IPS-11a (cell line): ENCODE data around the gene BCL2L13.

Source experiments
- H3K4me3 ChIP-seq: one replicate; pipeline ENCODE4 v1.5.1; 2013; ENCODE audit warnings: low read depth, low read length, control low read depth

The BCL2L13 gene

GRCh38 chr22:17638432-17639246 lies at the start of gene BCL2L13:
TSS of gene BCL2L13 (plus strand) at chr22:17638757. CDS start at chr22:17655712, 16,955 bp downstream.
- H3K4me3 ChIP-seq, result peak within 1 kb of the TSS; percentile 97

GRCh38 chr22:17589810-17590375 lies 48.7 kb upstream of the BCL2L13 start:
- no peak overlapping the region for H3K4me3 ChIP-seq

GRCh38 chr22:17590586-17590985 lies 48.0 kb upstream of the BCL2L13 start:
- no peak overlapping the region for H3K4me3 ChIP-seq

GRCh38 chr22:17592201-17592600 lies 46.4 kb upstream of the BCL2L13 start:
- no peak overlapping the region for H3K4me3 ChIP-seq

GRCh38 chr22:17596226-17596625 lies 42.3 kb upstream of the BCL2L13 start:
- H3K4me3 ChIP-seq, result no peak overlapping the region

GRCh38 chr22:17597217-17597616 lies 41.3 kb upstream of the BCL2L13 start:
- H3K4me3 ChIP-seq, result no peak overlapping the region

GRCh38 chr22:17598318-17598717 lies 40.2 kb upstream of the BCL2L13 start:
- H3K4me3 ChIP-seq, result no peak overlapping the region

GRCh38 chr22:17601031-17601430 lies 37.5 kb upstream of the BCL2L13 start:
- no peak overlapping the region for H3K4me3 ChIP-seq

- no peak overlapping the region for H3K4me3 ChIP-seq
These were observed 34.9 kb upstream of the BCL2L13 start for GRCh38 chr22:17603668-17604067.

- no peak overlapping the region for H3K4me3 ChIP-seq
These were observed 32.1 kb upstream of the BCL2L13 start for GRCh38 chr22:17606496-17606895.

GRCh38 chr22:17607891-17608521 lies 30.6 kb upstream of the BCL2L13 start:
- no peak overlapping the region for H3K4me3 ChIP-seq

- H3K4me3 ChIP-seq, result no peak overlapping the region
These were observed 26.5 kb upstream of the BCL2L13 start for GRCh38 chr22:17612057-17612456.

GRCh38 chr22:17613280-17613679 lies 25.3 kb upstream of the BCL2L13 start:
- no peak overlapping the region for H3K4me3 ChIP-seq

GRCh38 chr22:17627961-17628405 lies 10.6 kb upstream of the BCL2L13 start:
- H3K4me3 ChIP-seq, result peak overlapping the region; percentile 99

- peak within 1 kb of the TSS; percentile 99 for H3K4me3 ChIP-seq
These were observed 10.0 kb upstream of the BCL2L13 start, which contains the start of gene ATP6V1E1 for GRCh38 chr22:17628406-17629172. TSS of gene ATP6V1E1 (minus strand) at chr22:17628749. CDS start at chr22:17628635, 114 bp downstream.

- peak overlapping the region; percentile 99 for H3K4me3 ChIP-seq
These were observed 9.4 kb upstream of the BCL2L13 start for GRCh38 chr22:17629173-17629489.

- no peak overlapping the region for H3K4me3 ChIP-seq
These were observed 8.9 kb upstream of the BCL2L13 start for GRCh38 chr22:17629641-17630040.

- H3K4me3 ChIP-seq, result no peak overlapping the region
These were observed 7.4 kb upstream of the BCL2L13 start for GRCh38 chr22:17631076-17631565.

GRCh38 chr22:17633217-17633997 lies 5.2 kb upstream of the BCL2L13 start:
- H3K4me3 ChIP-seq, result no peak overlapping the region

- H3K4me3 ChIP-seq, result no peak overlapping the region
These were observed 4.6 kb upstream of the BCL2L13 start for GRCh38 chr22:17633998-17634323.
